HG03457 (cell line): ENCODE measurements around the gene ZBTB7C.
"Not testable (repeated sequence)": the region's sequence is repeated elsewhere in the genome, so short reads cannot be mapped to it uniquely, and the experiment has no call there.

Experiments
- ATAC-seq: cut with Tn5 transposase; IDR thresholded peaks from one replicate; pipeline ENCODE4 v1.9.1; 2021; ENCODE audit warnings: moderate number of reproducible peaks; ENCODE audit not compliant: unreplicated experiment

Gene ZBTB7C

GRCh38 chr18:48303883-48304282 is 105.3 kb downstream of the ZBTB7C start:
- ATAC-seq, result no peak

DNA sequence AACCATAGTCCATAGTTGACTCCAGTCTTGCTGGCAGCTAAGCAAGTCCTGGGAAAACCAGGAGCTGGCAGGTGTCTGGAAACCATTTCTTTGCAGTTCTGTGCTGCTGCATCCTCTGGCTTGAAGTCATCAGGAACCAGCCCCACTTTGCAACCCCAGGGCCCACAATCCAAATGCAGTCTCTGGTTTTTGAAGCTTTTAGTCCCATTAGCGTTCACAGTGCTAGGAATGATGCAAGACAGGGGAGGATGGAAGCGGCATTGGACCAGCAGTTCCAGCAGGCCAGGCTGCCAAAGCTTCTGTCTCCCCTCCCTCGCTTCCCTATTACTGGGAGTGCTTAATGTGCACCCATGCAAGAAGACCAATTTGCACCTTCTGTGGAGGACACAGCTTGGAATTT is 106.4 kb downstream of the ZBTB7C start:
- ATAC-seq, result no peak

DNA sequence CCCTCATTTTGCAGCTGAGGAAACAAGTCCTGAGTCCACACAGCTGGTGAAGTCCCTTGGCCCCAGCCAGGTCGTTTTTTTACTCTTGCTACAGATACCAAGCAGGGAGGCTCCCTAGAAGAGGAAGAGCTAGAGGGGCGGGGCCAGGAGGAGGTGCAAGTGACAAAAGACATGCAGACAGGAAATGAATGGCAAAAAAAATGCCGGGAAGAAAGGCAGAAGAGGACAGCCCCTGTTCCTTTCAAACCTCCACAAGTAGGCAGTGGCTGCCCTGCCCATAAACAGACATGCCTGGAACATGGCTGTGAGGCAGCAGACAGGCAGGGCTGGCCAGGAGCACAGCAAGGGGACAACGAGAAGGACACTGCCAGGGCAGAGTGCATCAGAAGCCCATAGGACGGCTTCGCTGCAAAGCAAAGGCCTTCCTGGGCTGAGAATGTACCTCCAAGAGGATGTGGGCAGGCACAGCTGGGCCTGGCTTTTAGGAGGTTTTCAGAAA is 108.7 kb downstream of the ZBTB7C start:
- ATAC-seq, result no peak

GRCh38 chr18:48297139-48297538 is 112.0 kb downstream of the ZBTB7C start:
- no peak for ATAC-seq

- no peak for ATAC-seq
These were observed 112.6 kb downstream of the ZBTB7C start for GRCh38 chr18:48296581-48296980.

GRCh38 chr18:48295586-48296311 is 113.4 kb downstream of the ZBTB7C start:
- no peak for ATAC-seq

GRCh38 chr18:48294899-48295585 is 114.1 kb downstream of the ZBTB7C start:
- no peak for ATAC-seq

GRCh38 chr18:48293954-48294898 is 115.0 kb downstream of the ZBTB7C start:
- ATAC-seq, result no peak

GRCh38 chr18:48292782-48293424 is 116.3 kb downstream of the ZBTB7C start:
- no peak for ATAC-seq

- no peak for ATAC-seq
These were observed 117.0 kb downstream of the ZBTB7C start for GRCh38 chr18:48292229-48292628.

GRCh38 chr18:48290162-48290926 is 118.8 kb downstream of the ZBTB7C start:
- ATAC-seq, result no peak

DNA sequence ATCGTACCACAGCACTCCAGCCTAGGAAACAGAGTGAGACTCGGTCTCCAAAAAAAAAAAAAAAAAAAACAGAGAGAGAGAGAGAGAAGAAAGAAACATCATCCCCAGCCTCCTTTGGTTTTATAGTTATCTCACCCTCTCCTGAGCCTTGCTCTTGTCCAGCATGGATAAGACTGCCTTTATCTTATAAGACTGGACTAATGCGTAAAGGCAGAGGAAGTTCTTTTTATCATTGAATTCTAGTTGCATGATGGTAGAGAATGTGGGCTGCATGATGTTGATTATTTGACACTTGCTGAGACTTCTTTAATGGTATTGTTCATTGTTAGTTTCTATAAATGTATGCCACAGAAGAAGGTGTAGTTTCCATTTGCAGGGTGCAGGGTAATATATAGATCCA is 124.4 kb downstream of the ZBTB7C start:
- ATAC-seq, result no peak

DNA sequence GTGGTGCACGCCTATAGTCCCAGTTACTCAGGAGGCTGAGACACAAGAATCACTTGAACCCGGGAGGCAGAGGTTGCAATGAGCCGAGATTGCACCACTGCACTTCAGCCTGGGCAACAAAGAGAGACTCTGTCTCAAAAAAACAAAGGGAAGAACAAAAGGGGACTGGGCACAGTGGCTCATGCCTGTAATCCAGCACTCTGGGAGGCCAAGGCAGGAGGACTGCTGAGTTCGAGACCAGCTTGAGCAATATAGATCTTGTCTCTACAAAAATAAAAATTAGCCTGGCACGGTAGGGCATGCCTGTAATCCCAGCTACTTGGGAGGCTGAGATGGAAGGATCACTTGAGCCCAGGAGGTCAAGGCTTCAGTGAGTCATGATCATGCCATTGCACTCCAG is 125.2 kb downstream of the ZBTB7C start:
- ATAC-seq, result not testable (repeated sequence)

- not testable (repeated sequence) for ATAC-seq
These were observed 127.7 kb downstream of the ZBTB7C start for GRCh38 chr18:48281460-48281859.

DNA sequence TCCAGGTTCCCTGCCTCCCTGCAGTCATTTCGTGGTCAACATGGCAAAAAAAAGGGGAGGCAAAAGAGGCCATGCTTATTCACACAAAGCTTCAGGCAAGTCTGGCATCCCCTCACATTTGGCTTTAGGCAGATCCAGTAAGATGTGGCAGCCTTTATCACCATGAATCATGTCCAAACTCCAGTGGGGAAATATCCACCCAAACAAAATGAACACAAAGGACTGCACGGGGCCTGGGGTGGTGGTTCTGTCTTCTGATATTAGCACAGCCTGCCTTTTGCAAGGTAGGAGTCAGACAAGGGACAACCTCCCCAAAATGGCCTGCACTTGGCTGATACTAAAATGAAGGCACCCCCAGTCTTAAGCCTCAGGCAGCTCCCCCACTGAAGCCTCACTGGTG is 129.9 kb downstream of the ZBTB7C start:
- no peak for ATAC-seq

DNA sequence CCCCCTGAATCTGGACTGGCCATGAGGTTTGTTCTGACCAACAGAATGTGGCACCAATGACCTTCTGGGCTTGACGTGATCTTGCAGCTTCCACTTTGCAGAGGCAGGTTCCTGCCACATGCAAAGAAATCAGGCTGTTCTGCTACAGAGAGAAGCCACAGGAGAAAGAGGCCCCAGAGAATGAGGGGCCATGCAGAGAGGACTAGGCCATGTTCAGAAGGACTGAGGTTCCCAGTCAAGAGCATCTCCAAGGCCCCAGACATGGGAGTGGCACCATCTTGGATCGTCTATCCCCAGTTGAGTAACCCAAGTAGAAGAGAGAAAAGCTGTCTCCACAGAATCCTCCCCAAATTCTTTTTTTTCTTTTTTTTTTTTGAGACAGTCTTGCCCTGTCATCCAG is 131.1 kb downstream of the ZBTB7C start:
- no peak for ATAC-seq

- ATAC-seq, result no peak
These were observed 134.9 kb downstream of the ZBTB7C start for GRCh38 chr18:48274301-48274700.

DNA sequence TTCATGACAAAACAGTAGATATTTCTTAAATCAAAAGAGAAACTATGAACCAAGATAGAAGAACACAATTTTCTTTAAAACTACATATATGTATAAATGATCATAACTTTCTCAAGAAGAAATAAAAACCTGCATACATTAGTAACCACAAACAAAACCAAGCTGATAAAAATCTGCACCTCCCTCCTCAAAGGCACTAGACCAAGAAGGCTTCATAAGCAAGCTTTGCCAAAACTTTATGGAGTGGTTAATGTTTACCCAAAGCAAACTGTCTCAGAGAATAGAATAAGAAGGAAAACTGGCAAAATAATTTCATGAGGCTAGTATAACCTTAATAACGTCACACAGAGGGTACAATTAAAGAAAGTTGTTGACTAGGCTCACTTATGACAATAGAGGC is 138.3 kb downstream of the ZBTB7C start:
- no peak for ATAC-seq

- no peak for ATAC-seq
These were observed 143.9 kb downstream of the ZBTB7C start for GRCh38 chr18:48265328-48265727.
